ENCODE measurements around the gene RTRAF.

The RTRAF gene

DNA sequence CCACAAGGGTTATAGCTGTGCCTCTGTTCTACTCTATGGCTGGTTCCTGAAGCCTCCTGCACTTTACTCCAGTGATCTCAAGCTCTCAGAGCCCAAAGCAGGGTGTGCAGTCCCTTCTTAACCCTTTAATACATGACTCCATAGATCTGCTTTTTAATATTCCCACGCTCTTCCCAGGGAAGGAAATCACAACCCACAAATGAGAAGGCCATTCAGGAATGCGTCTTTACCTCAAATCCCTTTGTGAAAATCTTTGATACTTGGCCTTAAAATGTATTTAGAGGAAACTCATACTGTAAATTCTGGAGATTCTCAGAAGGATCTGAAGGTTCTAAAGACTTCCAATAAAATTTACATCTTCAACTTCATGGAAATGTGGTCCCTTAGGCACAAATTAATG lies 62.5 kb downstream of the RTRAF start:
- peak; percentile 90 for DNase-seq

DNA sequence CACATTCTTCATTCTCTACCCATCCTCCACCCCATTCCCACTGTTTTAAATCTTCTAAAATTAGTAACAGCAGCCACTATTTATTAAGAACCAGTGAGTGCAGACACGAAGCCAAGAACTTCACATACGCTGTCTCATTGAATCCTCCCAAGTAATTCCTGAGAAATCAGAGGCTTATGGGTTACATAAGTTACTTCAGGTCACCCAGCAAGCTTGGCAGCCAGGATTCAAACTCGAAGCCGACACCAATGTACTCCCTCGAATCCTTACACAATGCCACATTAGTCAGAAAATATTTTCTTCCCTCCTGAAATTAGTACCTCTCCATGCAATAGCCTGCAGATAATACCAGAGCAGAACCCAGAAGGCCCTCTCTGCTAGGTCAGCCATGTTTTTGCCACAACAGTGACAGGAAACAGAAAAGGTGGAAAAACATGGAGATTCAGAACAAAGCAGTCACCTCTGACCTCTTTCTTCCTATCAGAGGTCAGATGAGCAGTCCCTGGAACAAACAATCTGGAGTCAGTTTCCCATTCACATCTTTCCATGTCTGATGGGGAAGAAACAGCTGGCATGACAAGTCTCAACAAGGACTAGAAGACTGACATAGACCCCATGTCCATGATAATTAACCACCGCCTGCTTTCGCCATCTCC lies 63.1 kb downstream of the RTRAF start:
- DNase-seq, result peak; percentile 95

DNA sequence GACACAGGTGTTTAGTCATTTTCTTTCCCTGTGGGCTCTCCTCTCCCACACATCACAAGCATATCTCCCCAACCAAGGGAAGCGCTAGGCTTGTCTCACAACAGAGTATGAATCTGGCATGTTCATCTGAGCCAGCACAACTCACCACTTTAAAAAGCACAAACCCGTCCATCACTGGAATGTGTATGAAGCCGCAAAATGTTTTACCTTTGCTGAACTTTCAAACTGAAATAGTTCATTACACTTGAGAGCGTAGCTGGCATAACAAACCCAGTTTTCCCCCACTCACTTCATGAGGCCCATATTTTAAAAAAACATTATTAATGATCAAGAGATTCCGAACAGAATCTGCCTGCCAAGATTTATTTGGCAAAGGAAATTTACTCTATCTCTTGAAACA lies 63.7 kb downstream of the RTRAF start:
- peak; percentile 90 for DNase-seq

DNA sequence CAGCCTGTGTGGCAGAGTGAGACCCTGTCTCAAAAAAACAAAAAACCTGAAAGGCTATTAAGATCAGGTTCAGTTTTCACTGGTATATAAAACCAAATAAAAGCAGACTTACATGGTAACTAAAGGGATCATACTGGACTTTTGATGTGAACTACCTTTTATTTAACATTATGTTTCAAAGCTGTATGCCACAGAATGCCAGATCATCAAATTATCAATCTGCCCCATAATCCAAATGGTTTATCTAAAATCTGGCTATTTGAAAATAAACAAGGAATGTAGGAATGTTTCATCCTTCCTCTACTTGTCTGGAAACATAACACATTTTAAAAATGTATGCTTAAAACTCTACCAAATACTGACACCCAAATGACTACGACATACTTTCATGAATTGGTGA lies 65.3 kb downstream of the RTRAF start:
- DNase-seq, result no peak

DNA sequence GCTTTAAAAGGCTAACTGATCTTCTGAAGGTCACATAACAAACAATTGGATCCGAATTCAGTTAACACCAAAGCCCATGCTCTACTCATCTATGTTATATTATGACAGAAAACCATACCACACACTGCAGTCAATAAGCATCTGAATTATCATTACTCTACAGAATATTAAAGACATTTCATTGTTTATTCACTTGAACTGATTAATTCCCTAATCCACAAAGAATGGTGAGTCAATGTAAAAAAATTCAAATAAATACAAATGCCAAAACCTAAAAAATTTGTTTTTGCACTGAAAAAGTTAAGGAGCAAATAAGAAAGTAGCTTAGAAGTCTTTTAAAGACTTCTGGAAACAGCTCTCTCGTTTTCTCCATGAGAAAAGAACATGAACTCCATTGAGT lies 65.8 kb downstream of the RTRAF start:
- DNase-seq, result no peak

DNA sequence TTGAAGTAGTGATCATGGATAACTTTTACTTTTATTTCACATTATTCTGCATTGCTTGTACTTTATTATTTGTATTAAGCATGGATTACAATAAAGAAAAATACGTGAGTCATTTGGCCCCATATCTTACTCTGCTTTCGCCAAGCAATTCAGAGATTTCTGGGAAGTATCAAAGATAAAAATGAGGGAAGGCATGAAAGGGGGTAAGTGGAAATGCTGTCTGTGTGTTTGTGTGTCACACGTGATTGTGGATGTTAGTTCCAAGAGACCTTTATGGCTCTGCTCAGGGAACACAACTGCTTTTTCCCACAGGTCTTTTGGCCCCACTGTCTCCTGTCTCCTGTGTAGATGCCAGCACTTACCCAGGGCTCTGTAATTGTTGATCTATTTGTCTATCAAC lies 69.0 kb downstream of the RTRAF start:
- no peak for DNase-seq

DNA sequence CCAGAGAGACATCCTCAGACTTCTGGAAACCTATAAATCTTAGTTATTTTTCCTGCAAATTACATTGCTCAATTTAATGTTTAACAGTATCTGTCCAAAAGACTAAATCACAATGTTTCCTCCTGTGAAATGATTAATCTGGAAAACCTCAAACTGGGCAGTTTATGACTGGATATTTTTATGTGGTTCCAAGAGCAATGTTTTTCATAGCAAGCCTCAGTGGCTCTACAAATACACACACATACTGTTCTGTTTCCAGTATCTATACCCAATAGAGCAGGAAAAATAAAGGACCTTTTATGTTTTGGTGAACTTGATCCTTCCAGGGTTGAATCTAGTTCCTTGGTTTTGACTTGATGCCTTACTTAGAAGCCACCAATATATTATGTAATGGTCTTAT lies 70.3 kb downstream of the RTRAF start:
- DNase-seq, result no peak

DNA sequence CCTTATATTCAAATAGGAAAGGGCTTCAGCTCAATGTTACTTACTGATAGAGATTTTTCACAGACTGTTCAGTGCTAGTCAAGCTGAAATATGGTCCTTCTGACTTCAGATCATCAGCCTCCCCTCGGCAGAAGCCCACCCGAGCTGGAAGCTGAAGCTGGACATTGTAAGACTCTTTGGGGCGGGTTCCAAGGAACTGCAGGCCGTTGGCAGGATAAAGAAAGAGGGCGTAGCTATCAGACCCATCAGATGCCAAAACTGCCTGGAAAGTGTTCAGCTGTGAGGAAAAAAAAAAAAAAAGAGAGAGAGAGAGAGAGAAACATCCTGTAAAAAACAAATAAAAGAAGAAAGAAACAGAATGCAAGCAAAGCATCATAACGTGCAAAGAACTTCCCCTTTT lies 70.7 kb downstream of the RTRAF start:
- no peak for DNase-seq

All from fibroblast of upper back skin (primary cell).